ENCODE measurements around the gene MYCBPAP.

DNA sequence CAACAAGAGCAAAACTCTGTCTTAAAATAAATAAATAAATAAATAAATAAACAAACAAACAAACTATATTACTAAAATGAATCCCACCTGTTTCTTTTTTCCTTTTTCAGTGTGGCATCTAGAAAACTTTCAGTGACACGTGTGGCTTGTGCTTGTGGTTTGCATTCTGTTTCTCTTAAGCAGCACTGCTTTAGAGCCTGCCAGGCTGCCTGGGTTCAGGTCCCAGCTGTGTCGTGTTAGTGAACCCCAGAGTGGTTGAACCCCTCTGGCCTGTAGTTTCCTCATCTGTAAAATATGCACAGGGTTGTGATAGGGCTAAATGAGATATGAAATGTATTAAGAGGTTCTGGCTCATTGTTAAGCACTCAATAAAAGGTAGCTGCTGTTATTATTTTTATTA is 12.2 kb downstream of the MYCBPAP start:
- TF ChIP-seq, protein P1, sequence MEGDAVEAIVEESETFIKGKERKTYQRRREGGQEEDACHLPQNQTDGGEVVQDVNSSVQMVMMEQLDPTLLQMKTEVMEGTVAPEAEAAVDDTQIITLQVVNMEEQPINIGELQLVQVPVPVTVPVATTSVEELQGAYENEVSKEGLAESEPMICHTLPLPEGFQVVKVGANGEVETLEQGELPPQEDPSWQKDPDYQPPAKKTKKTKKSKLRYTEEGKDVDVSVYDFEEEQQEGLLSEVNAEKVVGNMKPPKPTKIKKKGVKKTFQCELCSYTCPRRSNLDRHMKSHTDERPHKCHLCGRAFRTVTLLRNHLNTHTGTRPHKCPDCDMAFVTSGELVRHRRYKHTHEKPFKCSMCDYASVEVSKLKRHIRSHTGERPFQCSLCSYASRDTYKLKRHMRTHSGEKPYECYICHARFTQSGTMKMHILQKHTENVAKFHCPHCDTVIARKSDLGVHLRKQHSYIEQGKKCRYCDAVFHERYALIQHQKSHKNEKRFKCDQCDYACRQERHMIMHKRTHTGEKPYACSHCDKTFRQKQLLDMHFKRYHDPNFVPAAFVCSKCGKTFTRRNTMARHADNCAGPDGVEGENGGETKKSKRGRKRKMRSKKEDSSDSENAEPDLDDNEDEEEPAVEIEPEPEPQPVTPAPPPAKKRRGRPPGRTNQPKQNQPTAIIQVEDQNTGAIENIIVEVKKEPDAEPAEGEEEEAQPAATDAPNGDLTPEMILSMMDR (IDR thresholded peaks at IDR 0.05), result no peak
- no peak for TF ChIP-seq EHMT2 (IDR thresholded peaks at IDR 0.05; ENCODE audit: low read depth)
- TF ChIP-seq, protein P2, sequence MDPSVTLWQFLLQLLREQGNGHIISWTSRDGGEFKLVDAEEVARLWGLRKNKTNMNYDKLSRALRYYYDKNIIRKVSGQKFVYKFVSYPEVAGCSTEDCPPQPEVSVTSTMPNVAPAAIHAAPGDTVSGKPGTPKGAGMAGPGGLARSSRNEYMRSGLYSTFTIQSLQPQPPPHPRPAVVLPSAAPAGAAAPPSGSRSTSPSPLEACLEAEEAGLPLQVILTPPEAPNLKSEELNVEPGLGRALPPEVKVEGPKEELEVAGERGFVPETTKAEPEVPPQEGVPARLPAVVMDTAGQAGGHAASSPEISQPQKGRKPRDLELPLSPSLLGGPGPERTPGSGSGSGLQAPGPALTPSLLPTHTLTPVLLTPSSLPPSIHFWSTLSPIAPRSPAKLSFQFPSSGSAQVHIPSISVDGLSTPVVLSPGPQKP (IDR thresholded peaks at IDR 0.05; ENCODE audit: low read depth, low read length), result no peak
- no peak for TF ChIP-seq BHLHE40 (IDR thresholded peaks at IDR 0.05; ENCODE audit: low read depth, low read length)
- TF ChIP-seq POLR2A (IDR thresholded peaks at IDR 0.05; ENCODE audit: low read length), result no peak
- TF ChIP-seq, protein P3, sequence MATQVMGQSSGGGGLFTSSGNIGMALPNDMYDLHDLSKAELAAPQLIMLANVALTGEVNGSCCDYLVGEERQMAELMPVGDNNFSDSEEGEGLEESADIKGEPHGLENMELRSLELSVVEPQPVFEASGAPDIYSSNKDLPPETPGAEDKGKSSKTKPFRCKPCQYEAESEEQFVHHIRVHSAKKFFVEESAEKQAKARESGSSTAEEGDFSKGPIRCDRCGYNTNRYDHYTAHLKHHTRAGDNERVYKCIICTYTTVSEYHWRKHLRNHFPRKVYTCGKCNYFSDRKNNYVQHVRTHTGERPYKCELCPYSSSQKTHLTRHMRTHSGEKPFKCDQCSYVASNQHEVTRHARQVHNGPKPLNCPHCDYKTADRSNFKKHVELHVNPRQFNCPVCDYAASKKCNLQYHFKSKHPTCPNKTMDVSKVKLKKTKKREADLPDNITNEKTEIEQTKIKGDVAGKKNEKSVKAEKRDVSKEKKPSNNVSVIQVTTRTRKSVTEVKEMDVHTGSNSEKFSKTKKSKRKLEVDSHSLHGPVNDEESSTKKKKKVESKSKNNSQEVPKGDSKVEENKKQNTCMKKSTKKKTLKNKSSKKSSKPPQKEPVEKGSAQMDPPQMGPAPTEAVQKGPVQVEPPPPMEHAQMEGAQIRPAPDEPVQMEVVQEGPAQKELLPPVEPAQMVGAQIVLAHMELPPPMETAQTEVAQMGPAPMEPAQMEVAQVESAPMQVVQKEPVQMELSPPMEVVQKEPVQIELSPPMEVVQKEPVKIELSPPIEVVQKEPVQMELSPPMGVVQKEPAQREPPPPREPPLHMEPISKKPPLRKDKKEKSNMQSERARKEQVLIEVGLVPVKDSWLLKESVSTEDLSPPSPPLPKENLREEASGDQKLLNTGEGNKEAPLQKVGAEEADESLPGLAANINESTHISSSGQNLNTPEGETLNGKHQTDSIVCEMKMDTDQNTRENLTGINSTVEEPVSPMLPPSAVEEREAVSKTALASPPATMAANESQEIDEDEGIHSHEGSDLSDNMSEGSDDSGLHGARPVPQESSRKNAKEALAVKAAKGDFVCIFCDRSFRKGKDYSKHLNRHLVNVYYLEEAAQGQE (IDR thresholded peaks at IDR 0.05), result no peak
- TF ChIP-seq RAD21 (conservative IDR thresholded peaks at IDR 0.05 in 1 of 2, IDR thresholded peaks at IDR 0.05 in 1 of 2), result no peak
- TF ChIP-seq, protein P4, sequence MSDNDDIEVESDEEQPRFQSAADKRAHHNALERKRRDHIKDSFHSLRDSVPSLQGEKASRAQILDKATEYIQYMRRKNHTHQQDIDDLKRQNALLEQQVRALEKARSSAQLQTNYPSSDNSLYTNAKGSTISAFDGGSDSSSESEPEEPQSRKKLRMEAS (IDR thresholded peaks at IDR 0.05), result no peak
- no peak for TF ChIP-seq RARB (CRISPR knock-in tag; IDR thresholded peaks at IDR 0.05)
- no peak for TF ChIP-seq CHD2 (IDR thresholded peaks at IDR 0.05; ENCODE audit: low read length, partially characterized antibody)

All from A549 (cell line).